ENCODE measurements around the gene SLC49A3.
"Not testable (repeated sequence)": the region's sequence is repeated elsewhere in the genome, so short reads cannot be mapped to it uniquely, and the experiment has no call there.

SLC49A3 gene

GRCh38 chr4:681736-682451 lies 7.1 kb downstream of the SLC49A3 start:
- no peak for DNase-seq (ENCODE audit: low read depth, low spot score)

- DNase-seq (ENCODE audit: low read depth, low spot score): peak; percentile 56
These were observed 7.9 kb downstream of the SLC49A3 start for GRCh38 chr4:680928-681645.

- DNase-seq (ENCODE audit: low read depth, low spot score): no peak
These were observed 8.4 kb downstream of the SLC49A3 start for GRCh38 chr4:680551-680927.

- DNase-seq (ENCODE audit: low read depth, low spot score): no peak
These were observed 8.9 kb downstream of the SLC49A3 start for GRCh38 chr4:680091-680490.

GRCh38 chr4:679629-680028 lies 9.3 kb downstream of the SLC49A3 start:
- no peak for DNase-seq (ENCODE audit: low read depth, low spot score)

- DNase-seq (ENCODE audit: low read depth, low spot score): no peak
These were observed 9.9 kb downstream of the SLC49A3 start for GRCh38 chr4:679104-679481.

GRCh38 chr4:678331-679103 lies 10.4 kb downstream of the SLC49A3 start:
- no peak for DNase-seq (ENCODE audit: low read depth, low spot score)

- no peak for DNase-seq (ENCODE audit: low read depth, low spot score)
These were observed 11.3 kb downstream of the SLC49A3 start for GRCh38 chr4:677431-678293.

GRCh38 chr4:676871-677235 lies 12.1 kb downstream of the SLC49A3 start:
- DNase-seq (ENCODE audit: low read depth, low spot score): no peak

GRCh38 chr4:675980-676870 lies 12.7 kb downstream of the SLC49A3 start:
- no peak for DNase-seq (ENCODE audit: low read depth, low spot score)

- no peak for DNase-seq (ENCODE audit: low read depth, low spot score)
These were observed 13.7 kb downstream of the SLC49A3 start for GRCh38 chr4:675036-675882.

GRCh38 chr4:674172-675035 lies 14.5 kb downstream of the SLC49A3 start, which contains the start of the genes ATP5ME and MYL5:
ATP5ME (minus strand) TSS chr4:674276; CDS start chr4:674247, 29 bp downstream.
MYL5 (plus strand) TSS chr4:674542; CDS start chr4:678027, 3,485 bp downstream.
- DNase-seq (ENCODE audit: low read depth, low spot score): peak; percentile 99

GRCh38 chr4:673349-674091 lies 15.4 kb downstream of the SLC49A3 start:
- DNase-seq (ENCODE audit: low read depth, low spot score): peak; percentile 46

- no peak for DNase-seq (ENCODE audit: low read depth, low spot score)
These were observed 17.2 kb downstream of the SLC49A3 start for GRCh38 chr4:671769-672168.

GRCh38 chr4:669806-670559 lies 19.0 kb downstream of the SLC49A3 start:
- not testable (repeated sequence) for DNase-seq (ENCODE audit: low read depth, low spot score)

- DNase-seq (ENCODE audit: low read depth, low spot score): not testable (repeated sequence)
These were observed 20.7 kb downstream of the SLC49A3 start for GRCh38 chr4:668219-668618.

GRCh38 chr4:667545-667925 lies 21.4 kb downstream of the SLC49A3 start:
- DNase-seq (ENCODE audit: low read depth, low spot score): no peak
